H1 (cell line): ENCODE measurements around the gene ENKD1. TPM values are rescaled to one million over a fixed set of nuclear protein-coding genes. Genes with fewer than 3 reads are reported as not detected.

Source experiments
- CBX8 ChIP-seq: fragments of 300-800, 300-1000 bp; sonication (generic); IDR thresholded peaks from 2 replicates; pipeline ENCODE4 v1.7.1; 2016; ENCODE audit warnings: low read depth, low read length, borderline replicate concordance
- CTBP2 ChIP-seq: IDR thresholded peaks from 2 replicates; pipeline ENCODE4 v1.7.0; 2011; ENCODE audit warnings: borderline replicate concordance, mild to moderate bottlenecking, moderate library complexity, mixed read lengths, low read length; ENCODE audit not compliant: insufficient read depth, insufficient read length
- FOSL1 ChIP-seq: IDR thresholded peaks from 2 replicates; pipeline ENCODE4 v1.6.1; 2011; ENCODE audit warnings: mild to moderate bottlenecking, low read depth, low read length, moderate library complexity; ENCODE audit not compliant: insufficient read depth
- HDAC6 ChIP-seq: IDR thresholded peaks from one replicate; pipeline ENCODE4 v1.7.1; 2012; ENCODE audit warnings: low read depth, mild to moderate bottlenecking, inconsistent platforms, low read length, moderate library complexity
- NANOG ChIP-seq: IDR thresholded peaks from 2 replicates; pipeline ENCODE4 v1.6.1; 2011; ENCODE audit warnings: low read length, low read depth, mild to moderate bottlenecking, inconsistent platforms; ENCODE audit not compliant: insufficient read depth, poor library complexity, severe bottlenecking
- SAP30 ChIP-seq: fragments of 300-600 bp; sonication (generic); IDR thresholded peaks from 2 replicates; pipeline ENCODE4 v1.7.1; 2012; ENCODE audit warnings: low read length, moderate library complexity, mild to moderate bottlenecking, inconsistent platforms; ENCODE audit not compliant: insufficient read depth, insufficient replicate concordance
- polyA plus RNA-seq, 7 experiments: library from polyadenylated mRNA; depleted of rRNA in 3 of 7; stranded (reverse) in 5 of 7; unstranded in 2 of 7; fragments of >200 nt in 5 of 7; fragments of 200-250 nt in 2 of 7; gene quantifications; 1 replicate in 5 of 7; 2 replicates in 1 of 7; 4 replicates in 1 of 7; pipeline versions ENCODE4 v1.2.1 to v1.2.3, GENCODE V29; 2011 to 2013; ENCODE audit warnings: missing spikeins in 2 of 7, mixed read lengths in 2 of 7
- total RNA-seq: library from RNA; stranded (reverse); fragmentation: NEBNext Ultra II Directional; extraction: Animal tissue kit (Norgen Biotek cat#: 25700); gene quantifications from 2 replicates; pipeline ENCODE4 v1.2.1, GENCODE V29; 2021
- TF ChIP-seq, protein P1 (sequence below): fragments of 300-600 bp; sonication (generic); IDR thresholded peaks from 2 replicates; pipeline ENCODE4 v1.7.1; 2012; ENCODE audit warnings: low read length, moderate library complexity, mild to moderate bottlenecking, inconsistent platforms; ENCODE audit not compliant: insufficient replicate concordance

Gene ENKD1
- total and polyA plus RNA-seq, 2 of the 8 experiments (the other 6 are each of a cell fraction or from before 2014, with no cell fraction given), result 12.9 to 16.1 TPM

DNA sequence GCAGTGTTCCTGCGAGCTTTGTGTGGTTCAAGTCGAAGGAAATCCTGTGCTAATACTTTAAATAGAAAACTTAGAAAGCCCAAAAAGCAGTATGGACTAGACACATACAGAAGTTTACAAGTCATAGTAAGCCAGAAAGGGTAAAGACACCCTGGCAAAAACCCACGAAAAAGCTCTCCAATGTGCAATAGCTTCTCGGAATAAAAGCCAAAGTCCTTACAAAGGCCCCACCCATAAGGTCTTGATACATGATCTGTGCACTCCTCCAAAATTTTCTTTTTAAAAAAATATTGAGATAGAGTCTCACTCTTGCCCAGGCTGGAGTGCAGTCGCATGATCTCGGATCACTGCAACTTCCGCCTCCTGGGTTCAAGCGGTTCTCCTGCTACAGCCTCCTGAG lies 10.4 kb upstream of the ENKD1 start (continued):
- no peak for TF ChIP-seq FOSL1
- TF ChIP-seq, protein P1, sequence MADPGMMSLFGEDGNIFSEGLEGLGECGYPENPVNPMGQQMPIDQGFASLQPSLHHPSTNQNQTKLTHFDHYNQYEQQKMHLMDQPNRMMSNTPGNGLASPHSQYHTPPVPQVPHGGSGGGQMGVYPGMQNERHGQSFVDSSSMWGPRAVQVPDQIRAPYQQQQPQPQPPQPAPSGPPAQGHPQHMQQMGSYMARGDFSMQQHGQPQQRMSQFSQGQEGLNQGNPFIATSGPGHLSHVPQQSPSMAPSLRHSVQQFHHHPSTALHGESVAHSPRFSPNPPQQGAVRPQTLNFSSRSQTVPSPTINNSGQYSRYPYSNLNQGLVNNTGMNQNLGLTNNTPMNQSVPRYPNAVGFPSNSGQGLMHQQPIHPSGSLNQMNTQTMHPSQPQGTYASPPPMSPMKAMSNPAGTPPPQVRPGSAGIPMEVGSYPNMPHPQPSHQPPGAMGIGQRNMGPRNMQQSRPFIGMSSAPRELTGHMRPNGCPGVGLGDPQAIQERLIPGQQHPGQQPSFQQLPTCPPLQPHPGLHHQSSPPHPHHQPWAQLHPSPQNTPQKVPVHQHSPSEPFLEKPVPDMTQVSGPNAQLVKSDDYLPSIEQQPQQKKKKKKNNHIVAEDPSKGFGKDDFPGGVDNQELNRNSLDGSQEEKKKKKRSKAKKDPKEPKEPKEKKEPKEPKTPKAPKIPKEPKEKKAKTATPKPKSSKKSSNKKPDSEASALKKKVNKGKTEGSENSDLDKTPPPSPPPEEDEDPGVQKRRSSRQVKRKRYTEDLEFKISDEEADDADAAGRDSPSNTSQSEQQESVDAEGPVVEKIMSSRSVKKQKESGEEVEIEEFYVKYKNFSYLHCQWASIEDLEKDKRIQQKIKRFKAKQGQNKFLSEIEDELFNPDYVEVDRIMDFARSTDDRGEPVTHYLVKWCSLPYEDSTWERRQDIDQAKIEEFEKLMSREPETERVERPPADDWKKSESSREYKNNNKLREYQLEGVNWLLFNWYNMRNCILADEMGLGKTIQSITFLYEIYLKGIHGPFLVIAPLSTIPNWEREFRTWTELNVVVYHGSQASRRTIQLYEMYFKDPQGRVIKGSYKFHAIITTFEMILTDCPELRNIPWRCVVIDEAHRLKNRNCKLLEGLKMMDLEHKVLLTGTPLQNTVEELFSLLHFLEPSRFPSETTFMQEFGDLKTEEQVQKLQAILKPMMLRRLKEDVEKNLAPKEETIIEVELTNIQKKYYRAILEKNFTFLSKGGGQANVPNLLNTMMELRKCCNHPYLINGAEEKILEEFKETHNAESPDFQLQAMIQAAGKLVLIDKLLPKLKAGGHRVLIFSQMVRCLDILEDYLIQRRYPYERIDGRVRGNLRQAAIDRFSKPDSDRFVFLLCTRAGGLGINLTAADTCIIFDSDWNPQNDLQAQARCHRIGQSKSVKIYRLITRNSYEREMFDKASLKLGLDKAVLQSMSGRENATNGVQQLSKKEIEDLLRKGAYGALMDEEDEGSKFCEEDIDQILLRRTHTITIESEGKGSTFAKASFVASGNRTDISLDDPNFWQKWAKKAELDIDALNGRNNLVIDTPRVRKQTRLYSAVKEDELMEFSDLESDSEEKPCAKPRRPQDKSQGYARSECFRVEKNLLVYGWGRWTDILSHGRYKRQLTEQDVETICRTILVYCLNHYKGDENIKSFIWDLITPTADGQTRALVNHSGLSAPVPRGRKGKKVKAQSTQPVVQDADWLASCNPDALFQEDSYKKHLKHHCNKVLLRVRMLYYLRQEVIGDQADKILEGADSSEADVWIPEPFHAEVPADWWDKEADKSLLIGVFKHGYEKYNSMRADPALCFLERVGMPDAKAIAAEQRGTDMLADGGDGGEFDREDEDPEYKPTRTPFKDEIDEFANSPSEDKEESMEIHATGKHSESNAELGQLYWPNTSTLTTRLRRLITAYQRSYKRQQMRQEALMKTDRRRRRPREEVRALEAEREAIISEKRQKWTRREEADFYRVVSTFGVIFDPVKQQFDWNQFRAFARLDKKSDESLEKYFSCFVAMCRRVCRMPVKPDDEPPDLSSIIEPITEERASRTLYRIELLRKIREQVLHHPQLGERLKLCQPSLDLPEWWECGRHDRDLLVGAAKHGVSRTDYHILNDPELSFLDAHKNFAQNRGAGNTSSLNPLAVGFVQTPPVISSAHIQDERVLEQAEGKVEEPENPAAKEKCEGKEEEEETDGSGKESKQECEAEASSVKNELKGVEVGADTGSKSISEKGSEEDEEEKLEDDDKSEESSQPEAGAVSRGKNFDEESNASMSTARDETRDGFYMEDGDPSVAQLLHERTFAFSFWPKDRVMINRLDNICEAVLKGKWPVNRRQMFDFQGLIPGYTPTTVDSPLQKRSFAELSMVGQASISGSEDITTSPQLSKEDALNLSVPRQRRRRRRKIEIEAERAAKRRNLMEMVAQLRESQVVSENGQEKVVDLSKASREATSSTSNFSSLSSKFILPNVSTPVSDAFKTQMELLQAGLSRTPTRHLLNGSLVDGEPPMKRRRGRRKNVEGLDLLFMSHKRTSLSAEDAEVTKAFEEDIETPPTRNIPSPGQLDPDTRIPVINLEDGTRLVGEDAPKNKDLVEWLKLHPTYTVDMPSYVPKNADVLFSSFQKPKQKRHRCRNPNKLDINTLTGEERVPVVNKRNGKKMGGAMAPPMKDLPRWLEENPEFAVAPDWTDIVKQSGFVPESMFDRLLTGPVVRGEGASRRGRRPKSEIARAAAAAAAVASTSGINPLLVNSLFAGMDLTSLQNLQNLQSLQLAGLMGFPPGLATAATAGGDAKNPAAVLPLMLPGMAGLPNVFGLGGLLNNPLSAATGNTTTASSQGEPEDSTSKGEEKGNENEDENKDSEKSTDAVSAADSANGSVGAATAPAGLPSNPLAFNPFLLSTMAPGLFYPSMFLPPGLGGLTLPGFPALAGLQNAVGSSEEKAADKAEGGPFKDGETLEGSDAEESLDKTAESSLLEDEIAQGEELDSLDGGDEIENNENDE, result no peak
- no peak for TF ChIP-seq SAP30
- TF ChIP-seq NANOG, result no peak
- no peak for TF ChIP-seq HDAC6
- TF ChIP-seq CBX8, result no peak
- no peak for TF ChIP-seq CTBP2
- TF ChIP-seq, all 59 proteins: peak for 0
